GM12878 (cell line): ENCODE results near the gene CSTB. TPM values are rescaled to one million over a fixed set of nuclear protein-coding genes. Genes with fewer than 3 reads are reported as not detected.

Experiments used
- ATF7 ChIP-seq: fragments of 450-650 bp; IDR thresholded peaks from 2 replicates; pipeline ENCODE4 v1.6.1; 2016; ENCODE audit warnings: low read depth, mild to moderate bottlenecking
- CEBPZ ChIP-seq: fragments of 150-350 bp; IDR thresholded peaks from 2 replicates; pipeline ENCODE4 v1.6.1; 2016; ENCODE audit warnings: low read depth, low read length
- CHD4 ChIP-seq: fragments of 200-600 bp; sonication (generic); IDR thresholded peaks from 2 replicates; pipeline ENCODE4 v1.6.1; 2016; ENCODE audit warnings: mild to moderate bottlenecking
- DPF2 ChIP-seq: fragments of 450-650 bp; IDR thresholded peaks from 2 replicates; pipeline ENCODE4 v1.6.1; 2017; ENCODE audit warnings: mild to moderate bottlenecking
- E2F8 ChIP-seq: fragments of 450-650 bp; IDR thresholded peaks from 2 replicates; pipeline ENCODE4 v1.6.1; 2018; ENCODE audit warnings: mild to moderate bottlenecking, low read depth, moderate library complexity; ENCODE audit not compliant: partially characterized antibody
- EED ChIP-seq: sonication (generic); IDR thresholded peaks from 2 replicates; pipeline ENCODE4 v1.6.1; 2016; ENCODE audit warnings: antibody characterized with exemption, low read depth
- GATAD2B ChIP-seq: fragments of 450-650 bp; conservative IDR thresholded peaks from 2 replicates; pipeline ENCODE4 v1.6.1; 2017; ENCODE audit warnings: low read depth, mild to moderate bottlenecking, moderate library complexity
- IKZF1 ChIP-seq: fragments of 450-650 bp; conservative IDR thresholded peaks from 2 replicates; pipeline ENCODE4 v1.6.1; 2017; ENCODE audit warnings: antibody characterized with exemption, mild to moderate bottlenecking
- IRF4 ChIP-seq: IDR thresholded peaks from 2 replicates; pipeline ENCODE4 v1.6.1; 2011; ENCODE audit warnings: low read depth, low read length
- LARP7 ChIP-seq: fragments of 450-650 bp; IDR thresholded peaks from 2 replicates; pipeline ENCODE4 v1.6.1; 2017; ENCODE audit warnings: mild to moderate bottlenecking
- MYB ChIP-seq: fragments of 150-350 bp; IDR thresholded peaks from 2 replicates; pipeline ENCODE4 v1.6.1; 2014; ENCODE audit warnings: mild to moderate bottlenecking, low read depth, low read length, borderline replicate concordance
- NR2F1 ChIP-seq: fragments of 450-650 bp; conservative IDR thresholded peaks from 2 replicates; pipeline ENCODE4 v1.6.1; 2017; ENCODE audit warnings: mild to moderate bottlenecking
- PAX5 ChIP-seq: IDR thresholded peaks from 2 replicates; pipeline ENCODE4 v1.6.1; 2011; ENCODE audit warnings: low read depth, low read length, borderline replicate concordance
- RB1 ChIP-seq: fragments of 450-650 bp; formaldehyde crosslinking; IDR thresholded peaks from 2 replicates; pipeline ENCODE4 v1.6.1; 2017; ENCODE audit warnings: mild to moderate bottlenecking, borderline replicate concordance
- RCOR1 ChIP-seq: conservative IDR thresholded peaks from 2 replicates; pipeline ENCODE4 v1.6.1; 2012; ENCODE audit warnings: low read depth, low read length, improper control_type of control experiment
- SMAD1 ChIP-seq: fragments of 450-650 bp; IDR thresholded peaks from 2 replicates; pipeline ENCODE4 v1.6.1; 2018; ENCODE audit warnings: mild to moderate bottlenecking, low read depth; ENCODE audit not compliant: partially characterized antibody
- SPI1 ChIP-seq: IDR thresholded peaks from 2 replicates; pipeline ENCODE4 v1.6.1; 2011; ENCODE audit warnings: low read depth, mild to moderate bottlenecking, low read length, moderate library complexity, borderline replicate concordance; ENCODE audit not compliant: insufficient read depth
- TCF12 ChIP-seq: IDR thresholded peaks from 2 replicates; pipeline ENCODE4 v1.6.1; 2011; ENCODE audit warnings: low read depth, mild to moderate bottlenecking, low read length
- WRNIP1 ChIP-seq: IDR thresholded peaks from 2 replicates; pipeline ENCODE4 v1.6.1; 2011; ENCODE audit warnings: low read depth, low read length, improper control_type of control experiment, borderline replicate concordance
- YBX1 ChIP-seq: fragments of 450-650 bp; IDR thresholded peaks from 2 replicates; pipeline ENCODE4 v1.6.1; 2016; ENCODE audit warnings: antibody characterized with exemption
- ZNF217 ChIP-seq: fragments of 450-650 bp; IDR thresholded peaks from 2 replicates; pipeline ENCODE4 v1.6.1; 2017; ENCODE audit warnings: antibody characterized with exemption, mild to moderate bottlenecking
- polyA plus RNA-seq, 11 experiments: library from polyadenylated mRNA; depleted of rRNA in 4 of 11; unstranded in 6 of 11; stranded (reverse) in 5 of 11; fragments of >200 nt; fragmentation: Nextera tagmentation in 4 of 11; fragmentation: Illumina TruSeq in 1 of 11; extraction: Ambion mirVana in 4 of 11; extraction: Trizol in 1 of 11; gene quantifications; 1 replicate in 1 of 11; 2 replicates in 10 of 11; pipeline versions ENCODE4 v1.2.1 to v1.2.3, GENCODE V29; 2011 to 2016; ENCODE audit warnings: inconsistent platforms in 2 of 11, missing spikeins in 2 of 11, low read depth in 1 of 11
- total RNA-seq, 4 experiments: library from RNA; depleted of rRNA in 3 of 4; stranded (reverse); fragments of >200 nt in 3 of 4; fragmentation: Illumina TruSeq in 1 of 4; extraction: Trizol in 1 of 4; gene quantifications; 2 replicates each; pipeline versions ENCODE4 v1.2.1 to v1.2.3, GENCODE V29; 2013 to 2021
- TF ChIP-seq, protein P1 (sequence below): fragments of 450-650 bp; IDR thresholded peaks from 2 replicates; pipeline ENCODE4 v1.6.1; 2017; ENCODE audit warnings: mild to moderate bottlenecking, moderate library complexity

CSTB gene
- total and polyA plus RNA-seq, 10 of the 15 experiments (the other 5 are each of a cell fraction or from before 2014, with no cell fraction given), result 12.5 to 82.7 (median 41.9) TPM

GRCh38 chr21:43789276-43790009 lies 13.3 kb upstream of the CSTB start, which contains the start of gene RRP1 (continued):
- TF ChIP-seq GATAD2B (peak; percentile 92), RB1 (peak; percentile 94), SMAD1 (no peak), DPF2 (peak; percentile 90), LARP7 (peak; percentile 99), RCOR1 (0 out of 2 replicates have a peak, but pooled peaks have one; percentile 71), CEBPZ (no peak), E2F8 (no peak), WRNIP1 (no peak), NR2F1 (peak; percentile 66), IRF4 (0 out of 2 replicates have a peak, but pooled peaks have one; percentile 37), YBX1 (no peak), ZNF217 (no peak), PAX5 (peak; percentile 73), CHD4 (no peak), EED (no peak), TCF12 (peak; percentile 6; the same call in 1 of the 2 replicates), ATF7 (no peak), SPI1 (no peak), IKZF1 (peak; percentile 99), MYB (no peak)
- TF ChIP-seq, protein P1, sequence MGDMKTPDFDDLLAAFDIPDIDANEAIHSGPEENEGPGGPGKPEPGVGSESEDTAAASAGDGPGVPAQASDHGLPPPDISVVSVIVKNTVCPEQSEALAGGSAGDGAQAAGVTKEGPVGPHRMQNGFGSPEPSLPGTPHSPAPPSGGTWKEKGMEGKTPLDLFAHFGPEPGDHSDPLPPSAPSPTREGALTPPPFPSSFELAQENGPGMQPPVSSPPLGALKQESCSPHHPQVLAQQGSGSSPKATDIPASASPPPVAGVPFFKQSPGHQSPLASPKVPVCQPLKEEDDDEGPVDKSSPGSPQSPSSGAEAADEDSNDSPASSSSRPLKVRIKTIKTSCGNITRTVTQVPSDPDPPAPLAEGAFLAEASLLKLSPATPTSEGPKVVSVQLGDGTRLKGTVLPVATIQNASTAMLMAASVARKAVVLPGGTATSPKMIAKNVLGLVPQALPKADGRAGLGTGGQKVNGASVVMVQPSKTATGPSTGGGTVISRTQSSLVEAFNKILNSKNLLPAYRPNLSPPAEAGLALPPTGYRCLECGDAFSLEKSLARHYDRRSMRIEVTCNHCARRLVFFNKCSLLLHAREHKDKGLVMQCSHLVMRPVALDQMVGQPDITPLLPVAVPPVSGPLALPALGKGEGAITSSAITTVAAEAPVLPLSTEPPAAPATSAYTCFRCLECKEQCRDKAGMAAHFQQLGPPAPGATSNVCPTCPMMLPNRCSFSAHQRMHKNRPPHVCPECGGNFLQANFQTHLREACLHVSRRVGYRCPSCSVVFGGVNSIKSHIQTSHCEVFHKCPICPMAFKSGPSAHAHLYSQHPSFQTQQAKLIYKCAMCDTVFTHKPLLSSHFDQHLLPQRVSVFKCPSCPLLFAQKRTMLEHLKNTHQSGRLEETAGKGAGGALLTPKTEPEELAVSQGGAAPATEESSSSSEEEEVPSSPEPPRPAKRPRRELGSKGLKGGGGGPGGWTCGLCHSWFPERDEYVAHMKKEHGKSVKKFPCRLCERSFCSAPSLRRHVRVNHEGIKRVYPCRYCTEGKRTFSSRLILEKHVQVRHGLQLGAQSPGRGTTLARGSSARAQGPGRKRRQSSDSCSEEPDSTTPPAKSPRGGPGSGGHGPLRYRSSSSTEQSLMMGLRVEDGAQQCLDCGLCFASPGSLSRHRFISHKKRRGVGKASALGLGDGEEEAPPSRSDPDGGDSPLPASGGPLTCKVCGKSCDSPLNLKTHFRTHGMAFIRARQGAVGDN, result peak; percentile 86
